ENCODE data around the gene EZR. TPM values are rescaled to one million over a fixed set of nuclear protein-coding genes. Genes with fewer than 3 reads are reported as not detected.
A peak's percentile ranks its signal among the peaks of the same experiment; 100 is the strongest.

EZR gene
- total and polyA plus RNA-seq, 8 donors: 69.5 to 317 (median 218) TPM

- Histone ChIP-seq H3K27me3 (no peaks in the 10 kb centered on the region), H3K4me1 (peaks cover 23 to 55% (median 39%) of the 10 kb centered on the region in 4 donors), H3K4me3 (no peak overlapping the region), H3K36me3 (peaks cover 64 to 100% (median 100%) of the 10 kb centered on the region in 4 donors), H3K9me3 (no peaks in the 10 kb centered on the region), H3K27ac (no peak overlapping the region)
- no peak for TF ChIP-seq EP300 (IDR thresholded peaks at IDR 0.05)
- no peak for TF ChIP-seq POLR2AphosphoS5 (IDR thresholded peaks at IDR 0.05)
- no peak for TF ChIP-seq POLR2A (IDR thresholded peaks at IDR 0.05)
- TF ChIP-seq CTCF (IDR thresholded peaks at IDR 0.05): no peak
- DNase-seq: peak in 1 of 2 donors; percentile 25
- WGBS, 5 donors: 66 to 93% (median 72%) methylated on average over 2 to 4 of the region's 4 CpGs
- intact Hi-C loops (cut with DNase I; ENCODE audit: low total_unique reads): no loop called here
Measured at GRCh38 chr6:158783167-158783450, 36.1 kb downstream of the EZR start.

GRCh38 chr6:158782432-158783166 lies 36.6 kb downstream of the EZR start:
- intact Hi-C loops (cut with DNase I; ENCODE audit: low total_unique reads): no loop called here
- Histone ChIP-seq H3K27me3 (no peaks in the 10 kb centered on the region), H3K4me1 (peaks cover 18 to 51% (median 38%) of the 10 kb centered on the region in 4 donors), H3K36me3 (peaks cover 63 to 100% (median 100%) of the 10 kb centered on the region in 4 donors), H3K4me3 (peak overlapping the region in 1 of 4 donors; percentile 1), H3K27ac (peak overlapping the region in 2 of 5 donors; percentile 59 to 66), H3K9me3 (no peaks in the 10 kb centered on the region)
- 67 to 81% (median 73%) methylated on average over 10 to 11 of the region's 11 CpGs for WGBS, 5 donors
- DNase-seq: peak in 1 of 2 donors; percentile 24
- TF ChIP-seq POLR2A (IDR thresholded peaks at IDR 0.05) (no peak), CTCF (IDR thresholded peaks at IDR 0.05) (no peak), POLR2AphosphoS5 (IDR thresholded peaks at IDR 0.05) (no peak), EP300 (IDR thresholded peaks at IDR 0.05) (no peak)

- H3K27me3 ChIP-seq: no peaks in the 10 kb centered on the region
- peak overlapping the region; percentile 22 to 66 (median 59) for H3K27ac ChIP-seq
- H3K36me3 ChIP-seq: peaks cover 65 to 100% (median 100%) of the 10 kb centered on the region in 4 donors
- intact Hi-C loops (cut with DNase I; ENCODE audit: low total_unique reads): no loop called here
- peaks cover 13 to 43% (median 30%) of the 10 kb centered on the region in 4 donors for H3K4me1 ChIP-seq
- DNase-seq: peak in 1 of 2 donors; percentile 33
- WGBS, 5 donors: 58 to 73% (median 66%) methylated on average over 19 of the region's 19 CpGs
- TF ChIP-seq CTCF (IDR thresholded peaks at IDR 0.05): no peak
- TF ChIP-seq POLR2AphosphoS5 (IDR thresholded peaks at IDR 0.05): no peak
- no peak for TF ChIP-seq EP300 (IDR thresholded peaks at IDR 0.05)
- TF ChIP-seq POLR2A (IDR thresholded peaks at IDR 0.05): no peak
- H3K9me3 ChIP-seq: no peaks in the 10 kb centered on the region
- peak overlapping the region in 1 of 4 donors; percentile 1 for H3K4me3 ChIP-seq
Measured at GRCh38 chr6:158781692-158782373, 37.3 kb downstream of the EZR start.

GRCh38 chr6:158780988-158781691 lies 38.0 kb downstream of the EZR start:
- intact Hi-C loops (cut with DNase I; ENCODE audit: low total_unique reads): no loop called here
- H3K4me1 ChIP-seq: peaks cover 13 to 45% (median 28%) of the 10 kb centered on the region in 4 donors
- peak in 1 of 3 donors; percentile 79 for TF ChIP-seq POLR2AphosphoS5 (IDR thresholded peaks at IDR 0.05)
- no peak for TF ChIP-seq CTCF (IDR thresholded peaks at IDR 0.05)
- no peak for TF ChIP-seq POLR2A (IDR thresholded peaks at IDR 0.05)
- no peak for TF ChIP-seq EP300 (IDR thresholded peaks at IDR 0.05)
- no peaks in the 10 kb centered on the region for H3K27me3 ChIP-seq
- H3K4me3 ChIP-seq: no peak overlapping the region
- DNase-seq: peak; percentile 85
- peak overlapping the region; percentile 26 to 66 (median 59) for H3K27ac ChIP-seq
- peaks cover 64 to 100% (median 100%) of the 10 kb centered on the region in 4 donors for H3K36me3 ChIP-seq
- 27 to 70% (median 51%) methylated on average over 11 of the region's 11 CpGs for WGBS, 5 donors
- H3K9me3 ChIP-seq: no peaks in the 10 kb centered on the region
